OCI-LY7 (cell line): Measurements from ENCODE around the gene MRPL9.

ENCODE experiments used
- CTCF ChIP-seq: fragments of 200-600 bp; sonication (generic); conservative IDR thresholded peaks from 2 replicates; pipeline ENCODE4 v1.5.1; 2014; ENCODE audit warnings: mild to moderate bottlenecking, antibody characterized with exemption, low read length, moderate library complexity, mixed read lengths
- EZH2phosphoT487 ChIP-seq: fragments of 200-600 bp; sonication (generic); IDR thresholded peaks from 2 replicates; pipeline ENCODE4 v1.6.1; 2018; ENCODE audit warnings: low read depth, borderline replicate concordance, mild to moderate bottlenecking, mixed run types, antibody characterized with exemption, low read length, moderate library complexity, mixed read lengths

- TF ChIP-seq EZH2phosphoT487 (no peak), CTCF (no peak)
Measured at GRCh38 chr1:151806170-151806569, 42.9 kb upstream of the MRPL9 start.
